Gastroesophageal sphincter (tissue), 3 donors: Measurements from ENCODE around the gene UMAD1.

Experiments used
- CTCF ChIP-seq, 4 experiments: fragments of 200-600 bp in 2 of 4; fragments of 450-650 bp in 2 of 4; sonication (generic) in 1 of 4; IDR thresholded peaks; one replicate each; pipeline ENCODE4 v1.5.1; 2017 to 2019; ENCODE audit warnings: antibody characterized with exemption in 4 of 4, mild to moderate bottlenecking in 2 of 4, moderate library complexity in 2 of 4
- EP300 ChIP-seq: sonication (generic); formaldehyde crosslinking; IDR thresholded peaks from one replicate; pipeline ENCODE4 v1.6.1; 2017; ENCODE audit warnings: antibody characterized with exemption, mild to moderate bottlenecking

GRCh38 chr7:7681191-7681935 lies 40.8 kb downstream of the UMAD1 start:
- TF ChIP-seq EP300 (no peak), CTCF (IDR thresholded peaks at IDR 0.05) (peak; percentile 21 to 65 (median 62))
